IMR-90 (cell line): Measurements from ENCODE around the gene FN1. TPM values are rescaled to one million over a fixed set of nuclear protein-coding genes. Genes with fewer than 3 reads are reported as not detected.

Source experiments
- ATAC-seq: fragments of 200-7000 bp; cut with Tn5 transposase; 2 replicates; pipeline ENCODE4 v1.9.1; 2020; ENCODE audit warnings: low read depth, mild to moderate bottlenecking, moderate library complexity
- BruUV-seq: library from RNA; stranded (reverse); fragments of 400-500 nt; replicated peaks from 2 replicates; lab custom pipeline; 2021; lab: Mats Ljungman, UMichigan
- CTCF ChIA-PET: fragments of 300-600 bp; formaldehyde crosslinking; extraction: SDS; loops from one replicate; lab custom pipeline; 2021; ENCODE audit warnings: antibody characterized with exemption; lab: Yijun Ruan, JAX
- POLR2A ChIA-PET: fragments of 300-600 bp; sonication (Branson Sonifier 250); formaldehyde crosslinking; loops from one replicate; lab custom pipeline; 2022; ENCODE audit warnings: antibody characterized with exemption; ENCODE audit not compliant: unreplicated experiment; lab: Charles Lee
- DNase-seq: peaks from one replicate; pipeline ENCODE4 v3.0.0; 2013
- H2AFZ ChIP-seq: replicated peaks from 2 replicates; pipeline ENCODE3; 2013; ENCODE audit warnings: low read length, mild to moderate bottlenecking; ENCODE audit not compliant: poor library complexity
- H2AK5ac ChIP-seq: 2 replicates; pipeline ENCODE4 v1.6.1; 2013; ENCODE audit warnings: low read depth, low read length, inconsistent platforms
- H2AK9ac ChIP-seq: replicated peaks from 2 replicates; pipeline ENCODE3; 2013; ENCODE audit warnings: mild to moderate bottlenecking, low read depth, low read length, moderate library complexity; ENCODE audit not compliant: poor library complexity
- H2BK120ac ChIP-seq: 2 replicates; pipeline ENCODE4 v1.6.1; 2013; ENCODE audit warnings: low read depth, low read length, inconsistent platforms
- H2BK15ac ChIP-seq: 3 replicates; pipeline ENCODE4 v1.6.1; 2013; ENCODE audit warnings: low read depth, low read length, inconsistent platforms
- H2BK20ac ChIP-seq: 2 replicates; pipeline ENCODE4 v1.6.1; 2013; ENCODE audit warnings: low read depth, mild to moderate bottlenecking, inconsistent platforms, low read length, moderate library complexity
- H2BK5ac ChIP-seq: 2 replicates; pipeline ENCODE4 v1.6.1; 2013; ENCODE audit warnings: mild to moderate bottlenecking, low read depth, low read length, inconsistent platforms; ENCODE audit not compliant: poor library complexity, severe bottlenecking
- H3K14ac ChIP-seq: replicated peaks from 2 replicates; pipeline ENCODE4 v1.6.1; 2013; ENCODE audit warnings: low read depth, low read length, inconsistent platforms
- H3K18ac ChIP-seq: 2 replicates; pipeline ENCODE4 v1.6.1; 2013; ENCODE audit warnings: low read depth, low read length, control low read depth
- H3K23ac ChIP-seq: 2 replicates; pipeline ENCODE4 v1.6.1; 2013; ENCODE audit warnings: low read depth, low read length, inconsistent platforms
- H3K27ac ChIP-seq: 2 replicates; pipeline ENCODE4 v1.5.1; 2013; ENCODE audit warnings: mild to moderate bottlenecking, control low read depth, low read length; ENCODE audit not compliant: insufficient read depth
- H3K27me3 ChIP-seq: 2 replicates; pipeline ENCODE4 v1.6.1; 2013; ENCODE audit warnings: low read length; ENCODE audit not compliant: control insufficient read depth, insufficient read depth
- H3K36me3 ChIP-seq: 2 replicates; pipeline ENCODE4 v1.6.1; 2013; ENCODE audit warnings: low read length, mixed read lengths; ENCODE audit not compliant: control insufficient read depth, insufficient read depth
- H3K4ac ChIP-seq: 2 replicates; pipeline ENCODE4 v1.6.1; 2013; ENCODE audit warnings: low read depth, low read length, inconsistent platforms
- H3K4me1 ChIP-seq: 2 replicates; pipeline ENCODE4 v1.6.1; 2013; ENCODE audit warnings: low read length, mixed read lengths; ENCODE audit not compliant: control insufficient read depth, insufficient read depth
- H3K4me2 ChIP-seq: 2 replicates; pipeline ENCODE4 v1.6.1; 2013; ENCODE audit warnings: low read depth, mild to moderate bottlenecking, control low read depth, low read length, moderate library complexity
- H3K4me3 ChIP-seq: 2 replicates; pipeline ENCODE4 v1.5.1; 2013; ENCODE audit warnings: low read depth, mild to moderate bottlenecking, control low read depth, low read length, moderate library complexity; ENCODE audit not compliant: insufficient read depth
- H3K56ac ChIP-seq: 2 replicates; pipeline ENCODE4 v1.6.1; 2013; ENCODE audit warnings: low read length, inconsistent platforms; ENCODE audit not compliant: insufficient read depth; ENCODE audit errors: extremely low read depth
- H3K79me1 ChIP-seq, 2 experiments: 2 replicates each; pipeline ENCODE4 v1.6.1; 2013; ENCODE audit warnings: low read length in 2 of 2, inconsistent platforms in 1 of 2, low read depth in 1 of 2
- H3K9ac ChIP-seq: 2 replicates; pipeline ENCODE4 v1.6.1; 2013; ENCODE audit warnings: low read depth, low read length, control low read depth
- H3K9me1 ChIP-seq: 2 replicates; pipeline ENCODE4 v1.6.1; 2013; ENCODE audit warnings: low read length, inconsistent platforms; ENCODE audit not compliant: insufficient read depth
- H3K9me3 ChIP-seq: 2 replicates; pipeline ENCODE4 v1.6.1; 2013; ENCODE audit warnings: low read length; ENCODE audit not compliant: control insufficient read depth, insufficient read depth
- H4K20me1 ChIP-seq: 2 replicates; pipeline ENCODE4 v1.6.1; 2013; ENCODE audit warnings: low read length, inconsistent platforms; ENCODE audit not compliant: insufficient read depth
- H4K5ac ChIP-seq: 2 replicates; pipeline ENCODE4 v1.6.1; 2013; ENCODE audit warnings: mild to moderate bottlenecking, low read depth, low read length, control low read depth
- H4K8ac ChIP-seq, 2 experiments: 2 replicates each; pipeline ENCODE4 v1.6.1; 2013; ENCODE audit warnings: low read depth in 2 of 2, low read length in 2 of 2, control low read depth in 1 of 2, inconsistent platforms in 1 of 2
- H4K91ac ChIP-seq: 2 replicates; pipeline ENCODE4 v1.6.1; 2013; ENCODE audit warnings: low read depth, low read length, inconsistent platforms; ENCODE audit not compliant: insufficient read depth
- BHLHE40 ChIP-seq: fragments of 150-350 bp; IDR thresholded peaks from 2 replicates; pipeline ENCODE4 v1.6.1; 2016; ENCODE audit warnings: mild to moderate bottlenecking, low read depth, low read length
- CEBPB ChIP-seq: IDR thresholded peaks from 2 replicates; pipeline ENCODE4 v1.6.1; 2012; ENCODE audit warnings: low read depth, low read length, improper control_type of control experiment
- CHD1 ChIP-seq: IDR thresholded peaks from 2 replicates; pipeline ENCODE4 v1.6.1; 2012; ENCODE audit warnings: low read depth, low read length, improper control_type of control experiment
- ELK1 ChIP-seq: fragments of 150-350 bp; IDR thresholded peaks from 2 replicates; pipeline ENCODE4 v1.6.1; 2016; ENCODE audit warnings: low read depth, mild to moderate bottlenecking, low read length, moderate library complexity, borderline replicate concordance
- FOS ChIP-seq: fragments of 150-350 bp; IDR thresholded peaks from 2 replicates; pipeline ENCODE4 v1.6.1; 2016; ENCODE audit warnings: low read depth, low read length
- MAFK ChIP-seq: IDR thresholded peaks from 2 replicates; pipeline ENCODE4 v1.6.1; 2012; ENCODE audit warnings: low read depth, low read length, improper control_type of control experiment
- MAZ ChIP-seq: IDR thresholded peaks from 2 replicates; pipeline ENCODE4 v1.6.1; 2012; ENCODE audit warnings: low read depth, mild to moderate bottlenecking, low read length, improper control_type of control experiment, moderate library complexity, borderline replicate concordance
- RFX5 ChIP-seq: IDR thresholded peaks from 2 replicates; pipeline ENCODE4 v1.8.0; 2012; ENCODE audit warnings: low read depth, mild to moderate bottlenecking, low read length, moderate library complexity
- USF2 ChIP-seq: fragments of 150-350 bp; IDR thresholded peaks from 2 replicates; pipeline ENCODE4 v1.6.1; 2017; ENCODE audit warnings: mild to moderate bottlenecking, antibody characterized with exemption, low read length, low read depth
- WGBS, 2 experiments: methylation state at CpG; one replicate each; pipeline versions ENCODE4 v1.1.5 to v1.1.7; 2013; ENCODE audit warnings: missing lambda C conversion rate in 2 of 2; ENCODE audit not compliant: insufficient read length in 1 of 2; ENCODE audit errors: extremely low coverage in 2 of 2; 5-methylcytosine and 5-hydroxymethylcytosine counted together
- dilution Hi-C: fragments of 300-500 bp; cut with HindIII; formaldehyde crosslinking; loops from one replicate; pipeline ENCODE4 v1.14.3; 2018; ENCODE audit warnings: low sequenced_read_pairs; ENCODE audit not compliant: unreplicated experiment
- in situ Hi-C: fragments of 300-500 bp; cut with MboI; formaldehyde crosslinking; loops from 3 replicates; pipeline ENCODE4 v1.14.3; 2019; ENCODE audit warnings: low sequenced_read_pairs, inconsistent platforms, mixed read lengths
- intact Hi-C: fragments of 100-400 bp; cut with micrococcal nuclease; formaldehyde crosslinking; loops from 2 replicates; pipeline ENCODE4 v1.10.0; 2022
- polyA plus RNA-seq, 3 experiments: library from polyadenylated mRNA; depleted of rRNA; stranded (reverse); fragments of >200 nt; gene quantifications; 2 replicates each; pipeline ENCODE4 v1.2.3, GENCODE V29; 2012; ENCODE audit warnings: low replicate concordance in 1 of 3
- total RNA-seq: library from RNA; depleted of rRNA; stranded (reverse); fragments of >200 nt; gene quantifications from 2 replicates; pipeline ENCODE4 v1.2.3, GENCODE V29; 2012

FN1 gene
- total and polyA plus RNA-seq, 2 of the 4 experiments (the other 2 are of a cell fraction): 8,243 to 13,004 TPM

- Histone ChIP-seq H3K4me1 (no peaks in the 10 kb centered on the region), H3K79me1 (no peaks in the 10 kb centered on the region), H3K23ac (no peak overlapping the region), H2BK20ac (no peak overlapping the region), H3K36me3 (no peaks in the 10 kb centered on the region), H3K9me1 (no peaks in the 10 kb centered on the region), H2AK5ac (no peak overlapping the region), H3K4ac (no peak overlapping the region), H4K8ac (no peak overlapping the region), H4K5ac (no peak overlapping the region), H2AK9ac (no peak overlapping the region), H3K4me3 (no peak overlapping the region), H4K91ac (no peak overlapping the region), H2AFZ (peak overlapping the region; percentile 39), H2BK15ac (no peak overlapping the region), H2BK5ac (no peak overlapping the region), H3K9me3 (no peaks in the 10 kb centered on the region), H4K20me1 (no peaks in the 10 kb centered on the region), H3K27me3 (no peaks in the 10 kb centered on the region), H2BK120ac (no peak overlapping the region), H3K27ac (no peak overlapping the region), H3K56ac (no peak overlapping the region), H3K9ac (no peak overlapping the region), H3K18ac (no peak overlapping the region), H3K4me2 (no peak overlapping the region), H3K14ac (no peak overlapping the region)
- in situ Hi-C loops: no loop called here
- dilution Hi-C loops: no loop called here
- TF ChIP-seq RFX5: no peak
- TF ChIP-seq MAFK: no peak
- TF ChIP-seq FOS: no peak
- no peak for TF ChIP-seq BHLHE40
- no peak for TF ChIP-seq USF2
- TF ChIP-seq MAZ: no peak
- TF ChIP-seq CEBPB: no peak
- no peak for TF ChIP-seq ELK1
- TF ChIP-seq CHD1: no peak
- POLR2A ChIA-PET: no interaction called here
- DNase-seq: no peak
- no TSS peak for BruUV-seq
- WGBS, 2 experiments: 71% methylated on average over 2 of the region's 5 CpGs; no CpG with 5 or more reads in 1 of the 2 experiments
- no peak for ATAC-seq
- CTCF ChIA-PET: no interaction called here
- intact Hi-C loops: no loop called here
Observed at GRCh38 chr2:215442401-215442787, 6.5 kb upstream of the FN1 start.
